Effector memory CD4-positive, alpha-beta T cell (primary cell): Measurements from ENCODE around the gene ANKMY1.

ENCODE experiments used
- DNase-seq, 3 donors: peaks; one replicate each; pipeline ENCODE4 v3.0.0-alpha.2; 2020
- H3K27ac ChIP-seq: 2 replicates; pipeline ENCODE4 v1.7.0; 2013; ENCODE audit warnings: mild to moderate bottlenecking, low read length, moderate library complexity; ENCODE audit not compliant: insufficient read depth, poor library complexity, severe bottlenecking
- H3K27me3 ChIP-seq: replicated peaks from 2 replicates; pipeline ENCODE4 v1.7.0; 2013; ENCODE audit warnings: mild to moderate bottlenecking, low read length; ENCODE audit not compliant: insufficient read depth, control insufficient read depth, poor library complexity, severe bottlenecking
- H3K36me3 ChIP-seq: 2 replicates; pipeline ENCODE4 v1.7.0; 2013; ENCODE audit warnings: mild to moderate bottlenecking, low read length, moderate library complexity; ENCODE audit not compliant: control insufficient read depth, insufficient read depth
- H3K4me1 ChIP-seq: 2 replicates; pipeline ENCODE4 v1.7.0; 2013; ENCODE audit warnings: low read length, mild to moderate bottlenecking; ENCODE audit not compliant: control insufficient read depth, insufficient read depth, poor library complexity, severe bottlenecking
- H3K4me3 ChIP-seq: 2 replicates; pipeline ENCODE4 v1.7.0; 2013; ENCODE audit warnings: low read length, low read depth, mild to moderate bottlenecking; ENCODE audit not compliant: insufficient read depth, poor library complexity, severe bottlenecking
- H3K9me3 ChIP-seq: 2 replicates; pipeline ENCODE4 v1.7.0; 2013; ENCODE audit warnings: mild to moderate bottlenecking, low read length, moderate library complexity; ENCODE audit not compliant: control insufficient read depth

The ANKMY1 gene

GRCh38 chr2:240494194-240494793 lies 63.5 kb downstream of the ANKMY1 start:
- Histone ChIP-seq H3K27ac (no peak overlapping the region), H3K36me3 (peaks cover 7% of the 10 kb centered on the region), H3K4me1 (no peaks in the 10 kb centered on the region), H3K9me3 (peaks cover 5% of the 10 kb centered on the region), H3K27me3 (no peaks in the 10 kb centered on the region), H3K4me3 (no peak overlapping the region)
- no peak for DNase-seq

DNA sequence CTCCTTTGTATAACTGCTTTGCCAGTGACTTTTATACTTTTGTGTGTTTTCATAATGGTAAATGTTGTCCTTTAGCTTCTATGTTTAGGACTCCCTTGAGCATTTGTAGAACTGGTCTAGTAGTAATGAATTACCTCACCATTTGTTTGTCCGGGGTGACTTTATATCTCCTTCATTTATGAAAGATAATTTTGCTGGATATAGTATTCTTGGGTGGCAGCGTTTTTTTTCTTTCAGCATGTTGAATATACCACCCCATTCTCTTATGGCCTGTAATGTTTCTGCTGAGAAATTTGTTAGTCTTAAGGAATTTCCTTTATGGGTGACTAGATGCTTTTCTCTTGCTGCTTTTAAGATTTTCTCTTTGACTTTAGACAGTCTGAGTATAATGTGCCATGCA lies 66.3 kb downstream of the ANKMY1 start:
- peaks cover 5% of the 10 kb centered on the region for H3K9me3 ChIP-seq

DNA sequence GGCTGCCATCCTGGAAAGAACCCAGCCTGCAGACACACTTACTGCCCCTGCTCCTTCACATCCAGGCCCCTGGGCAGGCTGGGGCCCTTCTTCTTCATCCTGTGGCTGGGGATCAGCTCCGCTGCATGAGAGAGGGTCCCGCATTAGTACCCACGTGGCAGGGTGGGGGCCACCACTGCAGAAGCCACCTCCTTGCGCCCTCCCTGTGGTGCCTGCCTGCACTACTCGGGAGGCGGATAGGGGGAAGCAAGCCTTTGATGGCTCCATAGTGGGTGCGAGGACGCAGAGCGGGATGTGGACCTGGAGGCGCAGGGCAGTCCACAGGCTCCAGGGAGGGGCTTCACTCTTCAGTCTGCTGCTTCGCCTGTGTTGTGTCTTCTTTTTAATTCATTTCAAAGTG lies 75.6 kb downstream of the ANKMY1 start:
- no peaks in the 10 kb centered on the region for H3K9me3 ChIP-seq
- no peaks in the 10 kb centered on the region for H3K27me3 ChIP-seq
- no peak for DNase-seq
- H3K27ac ChIP-seq = no peak overlapping the region
- H3K4me3 ChIP-seq = no peak overlapping the region
- H3K4me1 ChIP-seq = no peaks in the 10 kb centered on the region
- H3K36me3 ChIP-seq = no peaks in the 10 kb centered on the region

More for the DNA sequence above, 66.3 kb downstream of the ANKMY1 start:
- Histone ChIP-seq H3K4me3 (no peak overlapping the region), H3K36me3 (no peaks in the 10 kb centered on the region), H3K27me3 (no peaks in the 10 kb centered on the region), H3K27ac (no peak overlapping the region), H3K4me1 (no peaks in the 10 kb centered on the region)
- no peak for DNase-seq

GRCh38 chr2:240481720-240482119 lies 76.1 kb downstream of the ANKMY1 start:
- Histone ChIP-seq H3K27me3 (no peaks in the 10 kb centered on the region), H3K4me3 (no peak overlapping the region), H3K36me3 (no peaks in the 10 kb centered on the region), H3K27ac (no peak overlapping the region), H3K4me1 (no peaks in the 10 kb centered on the region), H3K9me3 (no peaks in the 10 kb centered on the region)
- no peak for DNase-seq

GRCh38 chr2:240480834-240481623 lies 76.8 kb downstream of the ANKMY1 start:
- DNase-seq = no peak
- no peaks in the 10 kb centered on the region for H3K36me3 ChIP-seq
- peaks cover 5% of the 10 kb centered on the region for H3K9me3 ChIP-seq
- H3K4me1 ChIP-seq = no peaks in the 10 kb centered on the region
- no peak overlapping the region for H3K27ac ChIP-seq
- H3K27me3 ChIP-seq = no peaks in the 10 kb centered on the region
- H3K4me3 ChIP-seq = no peak overlapping the region

GRCh38 chr2:240479111-240479501 lies 78.7 kb downstream of the ANKMY1 start:
- no peaks in the 10 kb centered on the region for H3K36me3 ChIP-seq
- DNase-seq = no peak
- H3K4me3 ChIP-seq = no peak overlapping the region
- no peak overlapping the region for H3K27ac ChIP-seq
- no peaks in the 10 kb centered on the region for H3K27me3 ChIP-seq
- H3K9me3 ChIP-seq = peaks cover 5% of the 10 kb centered on the region
- H3K4me1 ChIP-seq = no peaks in the 10 kb centered on the region

- Histone ChIP-seq H3K4me1 (no peaks in the 10 kb centered on the region), H3K27ac (no peak overlapping the region), H3K36me3 (no peaks in the 10 kb centered on the region), H3K27me3 (no peaks in the 10 kb centered on the region), H3K4me3 (no peak overlapping the region), H3K9me3 (peaks cover 5% of the 10 kb centered on the region)
- no peak for DNase-seq
Measured at GRCh38 chr2:240478346-240479110, 79.3 kb downstream of the ANKMY1 start.

GRCh38 chr2:240477916-240478315 lies 79.9 kb downstream of the ANKMY1 start:
- H3K27ac ChIP-seq = no peak overlapping the region
- no peaks in the 10 kb centered on the region for H3K27me3 ChIP-seq
- H3K4me3 ChIP-seq = no peak overlapping the region
- H3K4me1 ChIP-seq = no peaks in the 10 kb centered on the region
- H3K9me3 ChIP-seq = peaks cover 5% of the 10 kb centered on the region
- H3K36me3 ChIP-seq = no peaks in the 10 kb centered on the region
- no peak for DNase-seq

- DNase-seq = no peak
- H3K9me3 ChIP-seq = peaks cover 5% of the 10 kb centered on the region
- no peaks in the 10 kb centered on the region for H3K36me3 ChIP-seq
- H3K27ac ChIP-seq = no peak overlapping the region
- H3K4me1 ChIP-seq = no peaks in the 10 kb centered on the region
- no peak overlapping the region for H3K4me3 ChIP-seq
- H3K27me3 ChIP-seq = no peaks in the 10 kb centered on the region
Measured at GRCh38 chr2:240473211-240473610, 84.6 kb downstream of the ANKMY1 start.
